ELF-1 (cell line): Measurements from ENCODE around the gene LNX2.
A peak's percentile ranks its signal among the peaks of the same experiment; 100 is the strongest.

Source experiments
- DNase-seq: peaks from one replicate; pipeline ENCODE4 v3.0.0-alpha.2; 2016; ENCODE audit warnings: low read depth, low spot score

LNX2 gene

GRCh38 chr13:27620377-27621115 lies at the start of gene LNX2:
Gene LNX2 (minus strand): TSS chr13:27620529. CDS start chr13:27581703, 38,826 bp downstream.
- peak; percentile 98 for DNase-seq

DNA sequence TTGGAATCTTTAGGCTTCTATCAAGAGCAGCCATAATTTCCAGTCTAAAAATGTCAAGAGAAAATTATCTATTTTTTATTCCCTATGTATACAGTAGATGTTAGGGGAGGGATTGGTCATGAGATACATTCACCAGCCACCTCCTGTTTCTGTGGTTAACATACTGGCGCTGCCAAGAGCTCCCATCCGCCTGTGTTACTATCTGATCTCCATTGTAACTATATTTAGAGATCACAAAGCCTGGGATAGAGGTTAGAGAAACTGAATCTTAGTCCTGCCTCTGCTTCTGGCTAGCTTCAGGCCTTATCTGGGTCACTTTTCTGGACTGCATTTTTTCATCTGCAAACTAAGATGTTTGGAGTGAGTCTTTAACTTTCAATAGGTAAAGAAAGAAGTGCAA lies 47.6 kb upstream of the LNX2 start:
- DNase-seq, result no peak

- DNase-seq, result no peak
These were observed 46.6 kb upstream of the LNX2 start for GRCh38 chr13:27666951-27667350.

GRCh38 chr13:27665761-27666160 lies 45.4 kb upstream of the LNX2 start:
- DNase-seq, result no peak

DNA sequence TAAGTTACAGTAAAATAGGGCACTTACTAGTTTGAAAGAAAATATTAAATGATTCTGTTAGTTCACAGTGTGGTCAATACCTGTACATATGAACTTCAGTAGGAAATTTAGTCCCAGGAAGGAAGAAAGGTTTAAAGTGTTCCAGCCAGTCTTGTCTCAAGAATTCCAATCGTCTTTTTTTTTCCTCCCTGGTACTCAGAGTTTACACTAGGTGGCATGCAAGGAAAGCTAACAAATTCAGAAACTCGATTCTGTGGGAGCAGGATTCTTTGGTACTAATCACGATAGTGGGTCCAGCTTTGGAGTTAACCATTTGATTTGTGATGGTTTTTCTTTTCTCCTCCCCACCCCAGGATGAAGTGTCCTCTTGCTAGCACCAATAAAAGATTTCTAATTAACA lies 45.0 kb upstream of the LNX2 start:
- DNase-seq, result no peak

DNA sequence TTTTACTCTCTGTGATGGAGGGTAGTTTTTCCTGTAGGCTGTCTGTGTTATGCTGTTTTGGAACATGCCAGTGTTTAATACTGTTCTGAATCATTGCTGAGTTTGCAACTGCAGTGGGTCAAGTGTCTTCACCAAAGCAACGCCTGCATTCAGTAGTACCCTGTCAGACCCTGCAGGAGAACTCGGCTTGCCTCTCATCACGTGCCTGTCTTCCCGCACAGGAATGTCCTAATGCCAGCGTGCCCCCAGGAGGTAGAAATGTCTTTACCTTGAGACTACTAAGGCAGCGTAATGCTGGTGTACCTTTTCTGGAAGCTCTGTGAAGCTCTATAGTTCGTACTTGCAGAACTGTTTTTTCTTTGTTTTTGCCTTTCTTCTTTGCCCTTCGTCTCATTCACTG lies 43.6 kb upstream of the LNX2 start:
- DNase-seq, result peak; percentile 33

- DNase-seq, result no peak
These were observed 42.6 kb upstream of the LNX2 start for GRCh38 chr13:27662738-27663470.

- DNase-seq, result no peak
These were observed 40.7 kb upstream of the LNX2 start for GRCh38 chr13:27661017-27661416.

GRCh38 chr13:27660511-27660910 lies 40.2 kb upstream of the LNX2 start:
- no peak for DNase-seq

DNA sequence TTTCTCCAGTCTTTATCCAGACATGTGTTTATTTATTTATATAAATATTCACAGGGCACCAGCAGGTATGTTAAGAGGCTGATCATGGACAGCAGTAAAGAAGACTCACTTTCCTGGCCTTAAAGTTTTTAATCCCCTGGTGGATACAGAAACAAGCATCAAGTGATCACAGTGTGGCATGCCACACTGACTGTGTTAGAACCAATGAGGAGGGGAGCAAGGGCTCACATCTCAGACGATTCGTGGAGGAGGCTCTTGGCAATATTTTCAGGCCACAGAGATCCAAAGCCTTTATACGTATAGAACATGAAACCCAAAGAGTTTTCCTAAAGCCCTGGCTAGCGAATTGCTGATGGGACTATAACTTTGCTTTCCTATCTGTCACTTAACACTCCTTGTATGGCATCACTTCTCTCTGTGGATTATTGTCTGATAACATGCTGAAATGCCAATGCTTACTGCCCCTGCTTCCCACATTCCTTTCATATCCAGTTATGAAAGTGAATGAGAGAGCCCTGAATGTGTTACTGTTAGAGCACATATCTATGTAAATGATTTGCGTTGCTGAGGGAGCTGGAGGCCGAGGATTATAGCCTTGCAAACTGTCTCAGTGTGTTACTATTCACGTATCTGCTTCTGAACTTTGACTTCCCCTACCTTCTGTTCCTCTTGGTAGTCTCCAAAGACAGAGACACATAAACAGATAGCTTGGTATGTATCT lies 39.0 kb upstream of the LNX2 start:
- no peak for DNase-seq

DNA sequence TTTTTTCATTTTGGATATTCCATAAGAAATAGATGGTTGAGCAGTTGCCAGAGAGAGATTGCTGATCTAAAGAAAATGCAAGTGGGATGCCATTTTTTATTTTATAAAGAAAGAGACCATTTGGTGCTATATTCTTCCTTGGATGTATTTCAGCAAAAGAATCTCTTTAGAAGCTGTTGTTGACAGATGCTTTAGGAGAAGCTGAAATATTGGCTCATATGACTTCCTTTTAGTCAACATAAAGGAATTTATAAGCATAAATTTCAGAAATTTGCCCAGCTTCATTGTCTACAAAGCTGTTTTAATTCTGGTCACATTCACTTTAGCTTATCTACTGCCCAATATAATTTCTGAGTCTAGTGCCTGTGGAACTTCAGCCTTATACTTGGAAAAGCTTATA lies 38.2 kb upstream of the LNX2 start:
- no peak for DNase-seq

GRCh38 chr13:27657724-27658123 lies 37.4 kb upstream of the LNX2 start:
- DNase-seq, result no peak

GRCh38 chr13:27654816-27655215 lies 34.5 kb upstream of the LNX2 start:
- DNase-seq, result no peak

GRCh38 chr13:27654059-27654458 lies 33.7 kb upstream of the LNX2 start:
- no peak for DNase-seq

DNA sequence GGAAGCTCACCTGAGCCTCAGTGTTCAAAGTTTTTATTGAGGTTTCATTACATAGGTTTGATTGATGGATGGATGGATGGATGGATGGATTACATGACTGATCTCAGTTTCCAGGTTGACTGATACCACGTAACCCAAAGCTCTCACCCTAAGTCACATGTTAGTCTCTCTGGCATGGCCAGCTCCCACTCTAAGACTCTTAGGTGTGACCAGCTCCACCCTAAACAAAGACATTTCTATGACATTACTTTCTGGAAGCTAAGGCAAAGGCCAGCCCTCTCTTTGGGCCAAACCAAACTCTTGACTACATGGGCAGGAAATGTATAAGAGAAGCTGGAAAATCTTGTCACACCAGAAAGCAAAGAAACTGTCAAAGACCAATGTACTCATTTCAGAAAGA lies 30.0 kb upstream of the LNX2 start:
- DNase-seq, result no peak

DNA sequence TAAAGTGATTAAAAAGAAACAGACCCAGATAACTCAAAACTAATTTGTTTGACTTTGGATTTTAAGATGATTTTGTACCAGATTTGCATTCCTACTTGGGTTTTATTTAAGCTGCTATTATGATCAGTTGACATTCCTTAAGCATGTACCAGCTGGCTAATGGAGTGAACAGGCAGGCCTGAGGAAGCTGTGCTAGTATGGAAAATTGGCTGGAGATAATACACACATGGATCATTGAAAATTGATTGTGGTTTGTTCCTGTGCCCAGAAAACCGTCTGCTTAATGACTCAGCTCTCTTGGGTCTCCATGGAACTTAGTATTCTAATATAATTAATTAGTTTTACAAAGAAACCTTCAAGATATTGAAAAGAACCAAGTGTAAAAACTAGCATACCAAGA lies 24.0 kb upstream of the LNX2 start:
- DNase-seq, result no peak

- no peak for DNase-seq
These were observed 23.2 kb upstream of the LNX2 start for GRCh38 chr13:27643334-27644132.

GRCh38 chr13:27641711-27642502 lies 21.6 kb upstream of the LNX2 start:
- no peak for DNase-seq

DNA sequence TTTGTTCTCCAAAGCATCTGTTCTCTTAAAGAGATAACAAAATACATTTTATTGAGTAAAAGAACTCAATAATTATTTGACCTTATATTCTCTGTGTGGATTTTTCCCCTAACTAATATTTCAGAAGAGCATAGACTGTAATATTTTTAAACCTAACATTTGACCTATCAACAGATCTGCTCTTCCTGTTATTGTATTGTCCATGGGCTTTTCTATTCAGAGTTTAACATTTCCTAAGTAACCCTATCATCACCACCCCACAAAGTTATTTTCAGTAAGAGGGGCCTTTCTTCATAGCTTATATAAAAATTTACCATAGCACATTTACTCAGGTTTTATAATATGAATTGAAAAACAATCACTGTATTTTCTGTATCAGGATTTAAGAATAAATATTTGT lies 18.9 kb upstream of the LNX2 start:
- DNase-seq, result no peak

DNA sequence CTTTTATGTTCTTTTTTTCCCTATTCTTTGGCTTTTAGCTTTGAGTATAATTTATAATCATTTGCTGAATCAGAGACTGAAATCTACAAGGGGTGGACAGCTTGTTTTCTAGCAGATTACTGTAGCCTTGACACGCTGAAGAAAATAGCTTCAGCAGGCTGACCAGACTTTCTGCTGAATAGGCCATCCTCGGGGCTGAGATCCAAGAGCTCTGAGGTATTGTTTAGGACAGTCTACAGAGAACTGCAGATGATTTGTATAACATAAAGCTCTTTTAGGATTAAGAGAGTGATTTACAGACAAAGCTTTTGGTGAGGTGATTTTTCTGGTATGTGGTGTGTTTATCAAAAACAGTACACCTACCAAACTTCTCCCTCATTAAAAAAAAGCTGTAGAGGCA lies 18.2 kb upstream of the LNX2 start:
- no peak for DNase-seq

DNA sequence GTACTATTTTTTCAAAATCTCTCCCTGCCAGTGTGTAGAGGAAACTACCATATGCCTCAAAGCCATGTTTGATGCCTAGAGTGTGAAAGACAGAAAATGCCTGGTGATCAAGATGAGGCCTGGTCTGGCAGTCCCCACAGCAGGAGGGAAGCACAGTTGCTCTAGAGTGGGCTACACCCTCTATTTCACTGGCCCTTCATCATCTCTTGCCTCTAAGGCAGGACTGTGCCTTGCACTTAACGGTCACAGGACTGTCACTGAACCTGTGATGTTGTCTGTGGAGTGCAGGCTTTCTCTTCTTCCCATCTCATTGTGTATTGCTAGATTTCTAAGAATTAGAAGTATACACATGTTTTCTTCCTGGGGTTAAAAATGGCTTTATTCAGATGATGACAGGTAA lies 17.7 kb upstream of the LNX2 start:
- DNase-seq, result no peak
